Activated CD4-positive, alpha-beta T cell treated with anti-CD3 and anti-CD28 coated beads, Interleukin-2, Interleukin-4, amounts not matched to agents 100 ng/mL and 50 ng/mL, durations not matched to agents 16 hours and 8 hours (primary cell): Measurements from ENCODE around the gene FANCI.
A peak's percentile ranks its signal among the peaks of the same experiment; 100 is the strongest.

Experiments
- DNase-seq: peaks from one replicate; pipeline ENCODE4 v3.0.0-alpha.2; 2020; ENCODE audit warnings: low spot score

The FANCI gene

DNA sequence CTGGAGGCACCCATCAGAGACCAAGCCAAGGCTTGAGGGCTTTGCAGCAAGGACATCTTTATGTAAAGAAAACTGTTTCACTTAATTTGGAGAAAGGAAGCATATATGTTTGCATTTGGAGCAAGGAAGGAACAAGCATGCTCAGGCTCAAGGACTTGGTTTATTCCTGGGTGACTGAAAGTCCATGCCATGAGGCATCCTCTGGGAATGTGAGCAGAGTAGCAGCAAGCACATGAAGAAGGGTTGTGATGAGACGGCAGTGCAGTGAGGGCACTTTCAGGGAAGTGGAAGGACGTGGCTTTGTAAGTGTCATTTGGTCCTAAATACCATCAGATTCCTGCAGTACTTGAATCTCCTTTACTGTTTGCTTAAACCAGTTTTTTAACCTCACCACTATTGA, 64.0 kb downstream of the FANCI start:
- DNase-seq: no peak

DNA sequence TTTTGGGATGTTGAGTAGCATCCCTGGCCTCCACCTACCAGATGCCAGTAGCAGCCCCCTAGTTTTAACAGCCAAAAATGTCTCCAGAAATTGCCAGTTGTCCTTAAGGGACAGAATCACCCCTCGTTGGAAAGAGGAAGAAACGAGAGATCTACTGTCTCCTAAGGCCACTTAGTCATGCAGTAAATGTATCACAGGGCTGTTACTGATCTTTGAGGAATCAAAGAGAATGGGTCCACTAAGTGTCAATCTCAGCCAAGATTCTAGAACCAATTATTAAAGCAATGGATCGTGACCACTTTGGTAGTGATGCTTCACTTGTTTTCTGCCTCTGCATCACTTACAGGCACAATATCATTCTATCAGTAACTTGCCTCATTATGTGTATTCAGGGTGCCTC, 64.5 kb downstream of the FANCI start:
- no peak for DNase-seq

DNA sequence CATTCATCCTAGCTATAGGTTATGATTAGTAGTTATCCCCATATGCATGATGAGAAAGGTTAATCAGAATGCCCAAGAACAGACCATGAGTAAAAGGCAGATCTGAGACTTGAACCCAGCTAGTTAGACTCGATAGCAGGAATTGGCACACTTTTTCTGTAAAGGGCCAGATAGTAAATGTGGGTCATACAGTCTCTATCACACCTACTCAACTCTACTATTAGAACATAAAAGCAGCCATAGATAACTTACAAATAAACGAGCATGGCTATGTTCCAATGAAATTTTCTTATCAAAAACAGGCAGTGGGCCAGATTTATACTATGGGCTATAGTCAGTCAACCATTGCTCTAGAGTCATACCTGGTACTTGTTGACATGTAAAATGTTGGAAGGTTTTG, 66.2 kb downstream of the FANCI start:
- no peak for DNase-seq

DNA sequence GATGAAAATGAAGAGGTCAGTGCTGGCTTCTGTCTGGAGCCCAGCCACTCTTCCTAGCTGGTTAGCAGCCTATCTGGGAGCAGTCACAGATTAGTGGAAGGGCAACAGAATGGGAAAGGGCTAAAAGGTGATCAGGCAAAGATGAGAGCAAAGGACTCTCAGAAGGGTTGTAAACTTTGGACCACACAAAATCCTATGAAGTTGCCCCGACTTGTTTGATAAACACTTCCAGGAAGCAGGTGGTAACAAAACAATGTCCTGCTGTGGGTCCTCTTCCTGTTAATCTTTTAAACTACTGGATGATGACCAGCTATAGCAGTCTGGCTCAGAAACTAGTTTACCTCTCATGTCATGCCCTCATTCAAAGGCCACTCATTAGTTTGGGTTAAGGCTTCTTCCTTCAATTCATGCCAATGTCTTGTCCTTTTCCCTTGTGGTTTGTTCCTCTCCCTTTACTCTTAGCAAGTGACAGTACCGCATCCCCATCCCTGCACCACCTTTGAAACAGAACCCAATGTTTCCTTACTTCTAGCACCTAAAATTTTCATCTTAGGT, 71.7 kb downstream of the FANCI start:
- no peak for DNase-seq

DNA sequence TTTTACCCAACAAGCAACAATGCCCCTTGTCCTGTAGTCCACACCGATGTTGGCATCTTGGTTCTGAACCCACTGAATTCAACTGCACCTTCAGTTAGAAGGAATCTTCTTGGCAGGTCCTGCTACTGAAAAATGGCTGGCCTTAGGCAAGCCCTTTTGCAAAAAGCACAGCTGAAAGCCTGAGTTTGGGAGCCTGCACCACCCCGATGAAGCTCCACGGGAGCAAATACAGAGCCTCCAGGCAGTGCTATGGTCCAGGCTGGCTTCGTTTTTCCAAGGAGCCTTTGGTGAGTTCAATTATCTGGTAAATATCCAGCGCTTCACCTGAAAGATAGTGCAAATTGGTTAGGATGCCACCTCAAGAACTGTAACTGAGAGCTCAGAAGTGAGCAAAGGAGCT, 72.7 kb downstream of the FANCI start:
- DNase-seq: no peak

DNA sequence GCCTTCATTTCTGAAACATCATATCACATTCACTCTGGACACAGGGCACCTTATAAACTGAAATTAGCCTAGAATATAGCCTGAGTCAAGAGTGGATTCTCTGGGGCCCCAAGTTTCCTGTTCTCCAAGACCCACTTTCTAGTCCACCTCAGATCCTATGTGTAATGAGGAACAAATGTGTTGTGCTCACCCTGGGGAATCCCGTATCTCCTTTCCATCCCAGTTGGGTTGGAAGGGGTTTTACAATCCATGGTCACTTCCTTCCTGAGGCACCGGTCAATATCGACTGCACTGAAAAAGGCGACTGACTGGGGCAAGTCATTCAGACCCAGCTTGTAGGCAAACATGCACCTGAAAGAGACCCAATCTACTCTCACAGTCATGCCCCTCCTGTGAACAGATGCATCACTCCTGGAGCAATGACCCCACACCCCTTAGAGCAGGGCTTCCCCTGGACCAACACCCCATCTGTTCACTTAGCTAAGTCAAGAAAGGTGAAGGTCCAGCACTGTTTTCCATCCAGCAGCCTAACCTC, 73.5 kb downstream of the FANCI start:
- DNase-seq: no peak

DNA sequence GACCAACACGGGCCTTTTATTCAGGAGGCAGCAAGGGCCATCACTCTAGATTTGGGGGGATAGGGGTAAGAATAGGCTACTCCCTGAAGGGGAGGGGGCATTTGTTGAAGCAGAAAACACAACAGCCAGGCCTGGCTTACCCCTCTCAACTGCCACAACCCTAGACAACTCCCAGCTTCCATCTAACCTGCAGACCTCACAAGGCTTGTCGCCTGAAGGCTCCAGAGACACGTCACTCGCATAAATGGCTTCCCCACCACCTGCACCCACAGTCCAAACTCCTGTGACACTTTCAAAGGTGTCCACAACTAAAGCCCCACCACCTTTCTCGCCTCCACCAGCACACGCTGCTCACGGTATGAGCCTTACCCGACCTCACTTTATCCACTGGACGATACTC, 75.9 kb downstream of the FANCI start:
- no peak for DNase-seq

DNA sequence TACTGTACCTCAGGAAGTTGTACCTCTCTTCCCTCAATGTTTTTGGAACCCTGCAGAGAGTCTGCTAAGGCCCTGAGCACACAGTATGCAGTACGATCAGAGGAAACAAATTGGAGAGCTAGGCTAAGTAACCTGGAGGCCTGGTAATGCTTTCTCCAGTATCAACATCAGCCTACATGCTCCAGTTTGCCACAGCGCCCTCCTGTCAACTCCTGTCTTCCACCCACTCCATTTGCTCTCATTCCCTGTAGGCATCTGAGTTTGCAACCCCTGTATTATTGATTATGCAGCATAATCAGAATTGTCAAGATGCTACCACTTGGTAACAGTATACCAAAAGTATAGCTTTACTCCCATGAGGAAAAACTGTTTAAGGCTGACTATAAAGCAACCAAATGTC, 76.4 kb downstream of the FANCI start:
- DNase-seq: no peak

DNA sequence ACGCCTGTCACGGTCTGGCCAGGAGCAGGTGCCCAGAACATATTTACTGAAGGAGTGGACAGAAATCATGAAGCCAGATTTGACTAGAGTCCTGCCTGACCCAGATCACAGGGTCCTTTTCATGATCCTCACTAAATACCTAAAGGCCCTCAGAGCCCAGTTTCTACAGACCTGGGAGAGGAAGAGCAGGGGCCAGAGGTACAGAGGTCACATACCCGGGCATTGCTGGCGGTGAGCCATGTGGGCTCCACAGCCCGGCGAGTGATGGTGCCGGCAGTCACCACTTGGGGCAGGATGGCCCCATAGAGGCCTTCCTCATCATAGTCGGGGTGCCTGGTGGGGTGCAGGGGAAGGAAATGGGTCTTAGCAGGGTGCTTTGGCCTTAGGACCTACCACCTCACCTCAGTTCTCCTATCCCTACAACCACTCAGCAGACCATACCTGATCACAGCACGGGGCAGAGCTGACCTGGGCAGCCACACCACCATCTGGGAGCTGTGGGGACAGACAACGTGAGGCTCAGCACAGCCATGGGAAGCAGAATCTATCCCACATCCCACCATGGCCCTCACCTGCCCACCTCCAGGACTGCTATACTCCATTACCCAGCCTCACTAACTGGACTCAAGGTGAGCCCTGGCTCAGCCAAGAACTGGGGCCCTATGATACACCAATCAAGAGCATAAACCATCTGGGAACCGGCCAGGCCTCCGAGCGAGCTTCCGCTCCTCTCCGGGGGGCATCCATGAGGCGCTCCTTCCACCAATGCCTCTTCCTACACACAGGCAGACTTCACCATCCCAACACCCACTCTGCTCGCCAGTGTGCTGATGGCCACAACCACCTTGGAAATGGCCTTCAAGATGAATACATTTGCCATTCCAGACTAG, 78.0 kb downstream of the FANCI start:
- DNase-seq: no peak

DNA sequence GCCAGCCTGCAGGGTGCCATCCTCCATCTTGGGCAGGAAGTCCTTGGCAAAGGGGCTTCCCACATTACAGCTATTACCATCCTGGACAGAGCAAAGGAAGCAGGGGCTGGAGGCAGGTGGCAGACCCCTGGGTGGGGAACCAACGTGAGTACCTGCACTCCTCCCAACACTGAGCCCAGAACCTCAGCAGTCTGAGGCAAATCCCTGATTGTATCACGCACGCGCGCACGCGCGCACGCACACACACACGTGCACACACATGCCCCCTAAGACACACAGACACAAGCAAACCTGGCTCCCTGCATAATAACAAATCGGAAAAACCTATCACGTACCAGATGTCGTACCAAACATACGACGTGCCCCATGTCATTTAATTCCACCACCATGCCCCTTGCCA, 79.0 kb downstream of the FANCI start:
- no peak for DNase-seq

DNA sequence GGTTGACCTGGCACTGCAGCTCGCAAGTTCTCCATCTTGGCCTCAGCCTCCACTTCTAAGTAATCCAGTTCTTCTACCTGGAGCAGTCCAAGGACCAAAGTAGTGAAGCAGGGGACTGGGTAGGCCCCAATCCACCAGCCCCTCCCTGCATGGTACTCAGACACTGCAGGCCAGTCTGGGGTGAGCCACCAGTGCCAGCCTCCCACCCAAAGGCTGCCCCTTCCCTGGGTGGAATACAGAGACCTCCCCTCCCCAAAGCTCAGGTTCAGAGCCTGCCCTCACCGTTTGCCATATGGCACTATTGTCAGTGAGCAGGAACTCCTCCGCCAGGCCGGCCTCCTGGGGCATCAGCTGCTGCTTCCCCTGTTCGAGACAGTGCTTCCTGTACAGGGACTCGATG, 80.0 kb downstream of the FANCI start:
- DNase-seq: no peak

DNA sequence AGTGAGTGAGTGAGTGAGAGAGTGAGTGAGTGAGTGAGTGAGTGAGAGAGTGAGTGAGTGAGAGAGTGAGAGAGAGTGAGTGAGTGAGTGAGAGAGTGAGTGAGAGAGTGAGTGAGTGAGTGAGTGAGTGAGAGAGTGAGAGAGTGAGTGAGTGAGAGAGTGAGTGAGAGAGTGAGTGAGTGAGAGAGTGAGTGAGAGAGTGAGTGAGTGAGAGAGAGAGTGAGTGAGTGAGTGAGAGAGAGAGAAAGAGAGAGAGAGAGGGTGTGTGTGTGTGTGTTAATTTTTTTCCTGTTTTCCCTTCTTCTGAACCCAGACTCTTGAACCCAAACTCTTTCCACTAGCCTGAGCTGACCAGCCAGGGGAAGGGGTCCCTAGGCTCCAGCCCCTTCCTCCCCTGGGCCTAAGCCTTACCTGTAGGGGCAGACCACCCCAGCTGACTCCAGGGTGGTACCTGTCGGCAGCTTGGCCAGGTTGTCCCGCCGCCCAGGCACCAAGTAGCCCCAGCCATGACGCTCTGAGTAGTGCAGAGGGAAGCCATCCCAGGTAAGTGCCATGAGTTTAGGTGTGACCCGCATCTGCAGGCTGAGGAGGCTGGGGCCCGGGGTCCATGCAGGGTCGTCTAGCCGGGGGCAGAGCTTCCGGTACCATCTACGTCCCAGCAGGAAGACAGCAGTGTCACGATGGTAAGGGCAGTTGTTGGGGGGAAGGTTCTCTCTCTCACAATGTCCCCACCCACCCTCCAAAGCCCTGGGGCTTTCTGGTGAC, 81.4 kb downstream of the FANCI start:
- no peak for DNase-seq

DNA sequence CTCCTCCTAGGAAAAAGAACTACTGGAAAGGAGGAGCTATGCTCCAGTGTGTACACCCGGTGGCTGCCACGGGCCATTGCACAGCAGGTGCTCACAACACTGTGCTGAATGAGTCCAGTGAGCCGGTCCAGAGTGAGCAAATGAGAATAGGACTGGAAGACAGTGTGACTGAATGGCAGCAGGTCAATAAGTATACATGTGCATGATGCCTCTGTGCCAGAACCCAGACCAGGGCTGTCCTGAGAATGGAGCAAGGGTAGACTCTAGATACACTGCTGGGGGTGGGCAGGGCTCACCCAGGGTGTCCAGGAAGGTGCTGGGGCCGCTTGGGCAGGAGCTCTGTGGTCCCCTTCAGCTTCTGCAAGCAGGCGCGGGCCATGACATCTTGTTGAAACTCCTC, 82.5 kb downstream of the FANCI start:
- no peak for DNase-seq

DNA sequence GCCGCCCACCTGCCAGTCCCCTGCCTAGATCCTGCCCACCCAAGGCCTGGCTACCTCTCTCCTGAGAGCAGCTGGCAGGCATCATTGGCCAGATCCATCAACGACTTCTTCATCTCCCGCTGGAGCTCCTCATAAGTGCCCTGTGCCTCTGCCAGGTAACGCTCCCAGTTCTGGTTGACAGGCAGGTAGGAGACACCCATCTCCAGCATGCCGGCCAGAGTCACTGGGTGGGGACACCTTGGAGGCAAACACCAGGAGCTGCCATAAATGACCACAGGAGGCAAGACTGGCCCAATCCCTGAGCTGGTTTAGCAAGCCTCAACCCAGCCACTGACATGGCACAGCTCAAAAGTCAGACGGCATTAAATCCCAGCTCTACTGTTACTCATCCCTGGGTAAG, 83.3 kb downstream of the FANCI start:
- DNase-seq: no peak

DNA sequence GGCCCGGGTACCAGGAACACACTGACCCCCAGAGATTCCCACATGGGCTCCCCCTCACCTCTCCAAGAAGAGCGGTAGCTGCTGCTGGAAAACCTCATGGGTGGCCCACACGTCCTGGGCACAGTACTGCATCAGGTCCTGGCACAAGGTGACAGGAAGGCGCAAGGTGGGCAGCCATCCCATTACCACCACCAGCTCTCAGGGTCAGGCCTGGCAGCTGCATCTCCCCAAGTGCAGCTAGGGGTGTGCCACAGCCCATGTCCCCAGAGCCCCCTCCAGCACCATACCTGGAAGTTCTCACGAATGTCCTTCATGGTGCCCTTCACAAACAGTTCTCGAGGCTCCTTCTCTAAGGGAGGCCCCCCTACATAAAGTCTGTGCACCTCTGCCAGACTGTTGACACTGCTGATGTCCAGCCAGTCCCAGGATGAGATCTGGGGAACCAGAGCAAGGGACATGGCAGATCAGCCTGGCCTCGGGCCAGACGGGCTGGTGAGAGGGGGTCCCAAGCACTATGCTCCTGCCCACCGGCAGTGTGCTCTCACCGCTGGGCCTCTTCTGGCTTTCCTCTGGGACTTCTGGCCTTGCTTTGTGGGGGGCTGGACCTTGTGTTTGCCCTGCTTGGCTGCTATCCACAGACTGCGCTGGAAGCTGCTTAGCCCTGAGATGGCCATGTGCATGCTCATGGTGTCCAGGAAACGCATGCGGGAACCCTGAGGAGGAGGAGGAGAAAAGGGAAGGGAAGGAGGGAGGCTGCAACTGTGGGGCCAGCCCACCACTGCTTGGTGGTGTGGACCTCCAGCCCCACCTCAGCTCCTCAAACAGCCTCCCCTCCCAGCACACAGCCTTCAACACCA, 84.8 kb downstream of the FANCI start:
- no peak for DNase-seq

DNA sequence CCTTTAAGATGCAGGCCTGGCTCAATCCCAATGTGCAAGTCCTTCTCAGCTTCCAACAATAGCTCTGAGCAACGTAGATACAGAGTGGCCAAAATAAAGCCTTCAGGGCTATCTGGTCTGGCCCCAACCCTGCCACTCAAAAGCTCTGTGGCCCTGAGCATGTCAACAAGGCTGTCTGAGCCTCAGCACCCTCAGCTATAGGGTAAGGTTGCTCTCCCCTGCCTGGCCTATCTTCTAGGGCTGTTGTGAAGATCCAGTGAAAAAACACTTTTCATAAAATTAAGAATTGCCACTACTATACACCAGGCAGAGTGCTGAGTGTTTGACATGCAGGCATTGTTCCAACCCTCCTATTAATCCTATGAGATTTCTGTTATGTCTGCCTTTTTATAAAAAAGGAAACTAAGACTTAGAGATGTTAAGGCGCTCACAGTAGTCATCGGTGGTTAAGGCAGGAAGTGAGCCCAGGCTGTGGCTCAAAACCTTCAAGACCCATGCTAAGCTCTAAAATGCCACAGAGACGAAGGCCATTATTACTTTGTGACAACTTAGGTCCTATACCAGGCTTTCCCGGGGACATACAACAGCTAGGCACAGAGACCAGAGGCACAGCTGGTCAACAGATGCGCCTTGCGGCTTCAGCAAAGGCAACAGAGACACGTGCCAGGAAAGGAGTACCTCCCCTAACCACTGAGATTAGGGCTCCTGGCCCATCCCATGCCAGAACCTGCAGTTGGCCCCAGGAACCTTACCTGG, 85.7 kb downstream of the FANCI start:
- DNase-seq: peak; percentile 56

DNA sequence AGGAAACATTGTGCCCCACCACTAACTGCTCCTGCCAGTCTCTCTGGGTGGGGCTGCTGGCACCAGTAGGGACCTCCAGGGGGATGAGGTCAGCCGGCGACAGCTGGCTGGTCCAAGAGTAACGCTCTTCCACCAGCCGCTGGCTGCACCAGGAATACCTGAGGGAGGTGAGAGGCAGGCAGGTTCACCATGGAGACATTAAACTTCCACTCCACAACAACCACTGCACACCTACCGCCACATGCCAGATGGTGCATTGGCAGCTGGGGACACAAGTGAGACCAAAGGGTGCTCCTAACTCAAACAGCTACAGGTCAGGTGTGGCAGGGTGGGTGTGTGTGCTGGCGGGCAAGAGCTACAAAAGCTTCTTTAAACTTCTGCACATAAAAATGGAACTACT, 86.3 kb downstream of the FANCI start:
- no peak for DNase-seq

DNA sequence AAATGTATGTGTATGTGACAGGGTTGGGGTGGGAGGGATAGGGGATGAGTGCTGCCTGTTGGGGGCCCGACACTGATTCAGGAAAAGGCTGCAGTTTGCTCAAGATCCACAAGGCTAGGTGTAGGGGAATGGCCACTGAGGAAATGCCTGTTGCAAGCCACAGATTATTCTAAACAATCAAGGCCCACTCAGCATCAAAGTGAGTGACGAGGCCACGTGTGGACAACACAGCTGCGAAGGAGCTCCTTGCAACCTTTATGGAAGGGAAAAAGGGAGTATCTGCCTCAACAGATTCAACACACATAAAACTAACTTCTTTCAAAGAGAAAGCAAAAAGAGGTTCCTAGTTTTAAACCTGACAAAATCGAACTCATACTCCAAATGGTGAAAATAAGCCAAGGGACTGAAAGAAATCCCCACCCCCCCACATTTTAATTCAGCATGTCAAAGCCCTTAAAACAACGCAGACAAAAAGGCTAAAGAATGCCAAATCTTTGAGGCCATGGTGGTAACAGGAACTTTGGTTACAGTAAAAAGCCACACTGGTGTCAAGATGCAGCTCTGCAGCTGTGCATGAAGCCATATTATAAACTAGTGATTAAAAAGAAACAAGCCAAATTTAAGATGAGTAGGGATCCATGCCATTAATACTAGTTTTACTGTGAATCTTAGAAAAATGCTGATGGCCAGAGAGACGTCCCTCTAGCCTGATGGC, 87.3 kb downstream of the FANCI start:
- DNase-seq: no peak

DNA sequence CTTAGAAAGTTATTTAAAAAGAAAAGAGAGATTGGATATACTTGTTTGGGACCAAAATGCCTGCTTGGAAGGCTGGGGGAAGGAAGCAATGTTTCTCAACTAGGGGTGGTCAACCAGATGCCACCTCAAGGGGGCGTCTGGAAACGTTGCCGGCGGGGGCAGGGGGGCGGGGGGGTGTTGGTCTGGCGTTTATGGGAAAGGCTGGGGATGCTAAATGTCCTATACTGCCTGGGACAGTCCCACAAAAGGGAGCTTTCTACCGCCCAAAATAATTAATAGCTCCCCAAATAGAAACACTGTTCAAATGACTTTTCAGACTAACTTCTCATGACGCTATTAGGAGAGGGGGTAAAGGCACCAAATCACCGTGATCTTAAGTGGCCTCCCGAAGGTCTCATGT, 88.7 kb downstream of the FANCI start:
- no peak for DNase-seq

DNA sequence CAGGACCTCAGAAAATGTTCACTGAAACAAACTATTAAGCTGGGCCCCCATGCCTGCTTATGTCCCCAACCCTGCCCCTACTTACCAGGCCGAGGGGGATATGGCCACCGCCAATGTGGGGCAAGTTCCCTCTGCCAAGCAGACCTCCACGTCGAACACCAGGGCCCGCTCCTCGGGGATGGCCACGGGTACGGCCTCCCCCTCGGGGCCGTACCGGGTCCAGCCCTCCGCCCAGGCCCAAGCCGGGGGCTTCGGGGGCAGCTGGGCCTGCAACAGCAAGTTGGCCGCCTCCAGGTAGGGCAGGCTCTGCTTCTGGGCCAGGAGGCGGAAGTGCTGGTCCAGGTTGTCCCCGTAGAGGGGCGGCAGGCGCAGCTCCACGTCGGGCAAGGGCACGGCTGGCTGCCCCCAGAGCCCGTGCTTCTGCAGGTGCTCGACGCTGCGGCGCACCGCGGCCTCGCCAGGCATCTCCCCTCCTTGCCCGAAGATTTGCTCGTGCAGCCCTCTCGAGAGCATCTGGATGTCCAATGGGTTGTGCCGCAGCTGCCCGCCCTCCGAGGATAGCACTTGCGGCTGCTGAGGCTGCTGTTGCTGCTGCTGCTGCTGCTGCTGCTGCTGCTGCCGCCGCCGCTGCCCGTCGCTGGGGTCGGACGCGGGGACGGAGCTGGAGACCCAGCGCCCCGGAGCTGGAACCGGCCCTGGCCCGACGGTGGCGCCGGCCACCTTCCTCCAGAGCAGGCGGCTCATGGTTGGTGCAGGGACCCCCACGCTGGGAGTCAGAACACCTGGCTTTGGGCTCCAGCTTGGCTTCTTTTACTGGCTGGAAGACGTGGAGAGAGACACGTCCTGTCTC, 89.5 kb downstream of the FANCI start:
- no peak for DNase-seq
